WTC11 (cell line): ENCODE results near the gene STXBP5. TPM values are rescaled to one million over a fixed set of nuclear protein-coding genes. Genes with fewer than 3 reads are reported as not detected.

Experiments used
- ATAC-seq: fragments of 200-7000 bp; cut with Tn5 transposase; 2 replicates; pipeline ENCODE4 v1.10.0; 2021; ENCODE audit warnings: mild to moderate bottlenecking, moderate library complexity
- CTCF ChIA-PET: fragments of 300-600 bp; sonication (Branson Sonifier 250); formaldehyde crosslinking; loops from one replicate; lab custom pipeline; 2021; ENCODE audit warnings: antibody characterized with exemption; lab: Charles Lee
- POLR2A ChIA-PET: fragments of 350-600 bp; sonication (Branson Sonifier 250); formaldehyde crosslinking; loops from one replicate; lab custom pipeline; 2021; ENCODE audit warnings: antibody characterized with exemption; lab: Charles Lee
- DNase-seq: peaks from one replicate; pipeline ENCODE4 v3.0.0; 2021; ENCODE audit warnings: low spot score
- H3K27ac Mint-ChIP-seq: 2 replicates; pipeline ENCODE4 v1.8.0; 2021; ENCODE audit warnings: mixed read lengths
- H3K27me3 Mint-ChIP-seq: 2 replicates; pipeline ENCODE4 v1.8.0; 2021; ENCODE audit warnings: low read depth, mild to moderate bottlenecking, moderate library complexity, mixed read lengths
- H3K36me3 Mint-ChIP-seq: 2 replicates; pipeline ENCODE4 v1.8.0; 2021; ENCODE audit warnings: mixed read lengths
- H3K4me1 Mint-ChIP-seq: 2 replicates; pipeline ENCODE4 v1.8.0; 2022; ENCODE audit warnings: mixed read lengths
- H3K4me3 Mint-ChIP-seq: 2 replicates; pipeline ENCODE4 v1.8.0; 2021; ENCODE audit warnings: mild to moderate bottlenecking, moderate library complexity, mixed read lengths
- H3K9me3 Mint-ChIP-seq: 2 replicates; pipeline ENCODE4 v1.8.0; 2021; ENCODE audit warnings: mixed read lengths
- CTCF ChIP-seq: fragments of 200-600 bp; IDR thresholded peaks from 2 replicates; pipeline ENCODE4 v1.8.0; 2022; ENCODE audit warnings: antibody characterized with exemption
- E2F5 ChIP-seq: sonication (generic); formaldehyde crosslinking; IDR thresholded peaks from 2 replicates; pipeline ENCODE4 v1.8.1; 2022; ENCODE audit warnings: mild to moderate bottlenecking, moderate library complexity, missing genetic modification reagents
- JAZF1 ChIP-seq: fragments of 250-450 bp; sonication (Bioruptor Pico); IDR thresholded peaks from 2 replicates; pipeline ENCODE4 v1.9.0; 2021; ENCODE audit warnings: moderate library complexity, mild to moderate bottlenecking, inconsistent platforms
- MLX ChIP-seq: sonication (generic); formaldehyde crosslinking; IDR thresholded peaks from 2 replicates; pipeline ENCODE4 v1.8.1; 2023; ENCODE audit warnings: mild to moderate bottlenecking, missing genetic modification reagents, moderate library complexity
- SOX15 ChIP-seq: fragments of 250-450 bp; sonication (Bioruptor Pico); IDR thresholded peaks from 2 replicates; pipeline ENCODE4 v1.9.0; 2021; ENCODE audit warnings: mild to moderate bottlenecking
- STAT6 ChIP-seq: sonication (generic); formaldehyde crosslinking; conservative IDR thresholded peaks from 2 replicates; pipeline ENCODE4 v1.8.1; 2023; ENCODE audit warnings: mild to moderate bottlenecking, low read depth, missing genetic modification reagents, moderate library complexity
- TCF7 ChIP-seq: sonication (generic); formaldehyde crosslinking; IDR thresholded peaks from 2 replicates; pipeline ENCODE4 v1.8.0; 2022; ENCODE audit warnings: mild to moderate bottlenecking, low read depth, missing genetic modification reagents, moderate library complexity
- USF1 ChIP-seq: sonication (generic); formaldehyde crosslinking; IDR thresholded peaks from 2 replicates; pipeline ENCODE4 v1.8.0; 2022; ENCODE audit warnings: mild to moderate bottlenecking, missing genetic modification reagents
- ZMAT4 ChIP-seq: fragments of 250-450 bp; sonication (Bioruptor Pico); IDR thresholded peaks from 2 replicates; pipeline ENCODE4 v1.9.0; 2021; ENCODE audit warnings: mild to moderate bottlenecking
- ZNF396 ChIP-seq: fragments of 250-450 bp; sonication (Bioruptor Pico); IDR thresholded peaks from 2 replicates; pipeline ENCODE4 v1.8.0; 2021; ENCODE audit warnings: mild to moderate bottlenecking, moderate library complexity, borderline replicate concordance
- ZNF423 ChIP-seq: fragments of 250-450 bp; sonication (Bioruptor Pico); IDR thresholded peaks from 2 replicates; pipeline ENCODE4 v2.1.2; 2022; ENCODE audit warnings: mild to moderate bottlenecking, moderate library complexity
- ZNF532 ChIP-seq: fragments of 250-450 bp; sonication (Bioruptor Pico); IDR thresholded peaks from 2 replicates; pipeline ENCODE4 v1.9.0; 2021; ENCODE audit warnings: mild to moderate bottlenecking, borderline replicate concordance
- ZNF671 ChIP-seq: fragments of 250-450 bp; sonication (Bioruptor Pico); IDR thresholded peaks from 2 replicates; pipeline ENCODE4 v1.8.0; 2021; ENCODE audit warnings: mild to moderate bottlenecking
- ZSCAN18 ChIP-seq: fragments of 250-450 bp; sonication (Bioruptor Pico); IDR thresholded peaks from 2 replicates; pipeline ENCODE4 v2.1.2; 2022; ENCODE audit warnings: mild to moderate bottlenecking, moderate library complexity
- total RNA-seq: library from RNA; stranded (reverse); gene quantifications from 3 replicates; pipeline ENCODE4 v1.2.3, GENCODE V29; 2021

The STXBP5 gene
- total RNA-seq, 1 experiment from 2014 or later = 13.2 TPM

- TF ChIP-seq ZNF532 (CRISPR knock-in tag) (no peak), CTCF (no peak), ZMAT4 (no peak)
These were observed 229.9 kb downstream of the STXBP5 start (continued) for GRCh38 chr6:147434076-147434475.

- DNase-seq = no peak
- CTCF ChIA-PET = no interaction called here
- TF ChIP-seq ZNF671 (CRISPR knock-in tag) = no peak
- TF ChIP-seq, all 79 proteins: peak for 0
- Mint-ChIP-seq H3K4me3 (no peak overlapping the region), H3K36me3 (no peaks in the 10 kb centered on the region), H3K4me1 (peaks cover 20% of the 10 kb centered on the region), H3K27me3 (peaks cover 81% of the 10 kb centered on the region), H3K9me3 (no peaks in the 10 kb centered on the region), H3K27ac (no peak overlapping the region)
- POLR2A ChIA-PET = no interaction called here
- no peak for ATAC-seq
These were observed 230.3 kb downstream of the STXBP5 start for GRCh38 chr6:147434516-147434915.

- CTCF ChIA-PET = no interaction called here
- no peak for DNase-seq
- Mint-ChIP-seq H3K9me3 (no peaks in the 10 kb centered on the region), H3K27ac (no peak overlapping the region), H3K36me3 (peaks cover 3% of the 10 kb centered on the region; the same call in 1 of the 2 replicates), H3K27me3 (peaks cover 100% of the 10 kb centered on the region), H3K4me1 (peaks cover 26% of the 10 kb centered on the region), H3K4me3 (no peak overlapping the region)
- POLR2A ChIA-PET = interaction anchor here (0.7 kb wide), 1 partner anchor 1046 kb away, joined by 3 read pairs; no protein-coding TSS in a partner anchor
- TF ChIP-seq USF1 (CRISPR knock-in tag) = no peak
- ATAC-seq = no peak
These were observed 233.4 kb downstream of the STXBP5 start for GRCh38 chr6:147437615-147438014.

- H3K27me3 Mint-ChIP-seq = peaks cover 100% of the 10 kb centered on the region
- H3K4me3 Mint-ChIP-seq = peak overlapping the region; percentile 24; the same call in 1 of the 2 replicates
- peak overlapping the region; percentile 58; the same call in 1 of the 2 replicates for H3K27ac Mint-ChIP-seq
- ChIA-PET POLR2A (no interaction called here), CTCF (interaction anchor here (1.1 to 1.2 kb wide), 3 partner anchors 9 to 65 kb away, joined by 4 to 8 read pairs (median 5); no protein-coding TSS in a partner anchor)
- DNase-seq (peak; percentile 63), ATAC-seq (peak; percentile 94)
- no peaks in the 10 kb centered on the region for H3K9me3 Mint-ChIP-seq
- peaks cover 3% of the 10 kb centered on the region; the same call in 1 of the 2 replicates for H3K36me3 Mint-ChIP-seq
- H3K4me1 Mint-ChIP-seq = peaks cover 26% of the 10 kb centered on the region
- 0 out of 2 replicates have a peak, but pooled peaks have one; percentile 24 for TF ChIP-seq ZNF396 (CRISPR knock-in tag)
- no peak for TF ChIP-seq ZSCAN18 (CRISPR knock-in tag)
- TF ChIP-seq E2F5 (CRISPR knock-in tag) = no peak
- no peak for TF ChIP-seq MLX (CRISPR knock-in tag)
- TF ChIP-seq ZNF423 = no peak
- peak; percentile 53; the same call in 1 of the 2 replicates for TF ChIP-seq JAZF1 (CRISPR knock-in tag)
- TF ChIP-seq STAT6 (CRISPR knock-in tag) = no peak
- no peak for TF ChIP-seq SOX15 (CRISPR knock-in tag)
- no peak for TF ChIP-seq TCF7 (CRISPR knock-in tag)
These were observed 234.7 kb downstream of the STXBP5 start for GRCh38 chr6:147438758-147439528.
